ENCODE measurements around the gene UBAP2. TPM values are rescaled to one million over a fixed set of nuclear protein-coding genes. Genes with fewer than 3 reads are reported as not detected.

Gene UBAP2
- polyA plus RNA-seq, 1 experiment, result 17.5 TPM

DNA sequence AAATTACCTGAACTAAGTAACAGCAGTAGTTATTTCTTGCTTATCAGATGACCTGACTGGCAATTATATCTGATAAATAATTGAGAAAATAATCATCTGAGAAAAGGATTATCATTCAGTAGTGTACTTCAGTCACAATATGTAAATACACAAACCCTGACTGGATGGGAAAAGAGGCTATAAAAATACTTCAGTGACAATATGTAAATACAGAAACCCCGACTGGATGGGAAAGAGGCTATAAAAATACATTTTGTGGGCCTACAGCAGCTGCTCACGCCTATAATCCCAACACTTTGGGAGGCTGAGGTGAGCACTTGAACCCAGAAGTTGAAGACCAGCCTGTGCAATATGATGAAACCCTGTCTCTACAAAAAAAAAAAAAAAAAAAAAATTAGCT is 11.1 kb downstream of the UBAP2 start:
- ChIA-PET POLR2A (no interaction called here), CTCF (no interaction called here)
- TF ChIP-seq, protein P1, sequence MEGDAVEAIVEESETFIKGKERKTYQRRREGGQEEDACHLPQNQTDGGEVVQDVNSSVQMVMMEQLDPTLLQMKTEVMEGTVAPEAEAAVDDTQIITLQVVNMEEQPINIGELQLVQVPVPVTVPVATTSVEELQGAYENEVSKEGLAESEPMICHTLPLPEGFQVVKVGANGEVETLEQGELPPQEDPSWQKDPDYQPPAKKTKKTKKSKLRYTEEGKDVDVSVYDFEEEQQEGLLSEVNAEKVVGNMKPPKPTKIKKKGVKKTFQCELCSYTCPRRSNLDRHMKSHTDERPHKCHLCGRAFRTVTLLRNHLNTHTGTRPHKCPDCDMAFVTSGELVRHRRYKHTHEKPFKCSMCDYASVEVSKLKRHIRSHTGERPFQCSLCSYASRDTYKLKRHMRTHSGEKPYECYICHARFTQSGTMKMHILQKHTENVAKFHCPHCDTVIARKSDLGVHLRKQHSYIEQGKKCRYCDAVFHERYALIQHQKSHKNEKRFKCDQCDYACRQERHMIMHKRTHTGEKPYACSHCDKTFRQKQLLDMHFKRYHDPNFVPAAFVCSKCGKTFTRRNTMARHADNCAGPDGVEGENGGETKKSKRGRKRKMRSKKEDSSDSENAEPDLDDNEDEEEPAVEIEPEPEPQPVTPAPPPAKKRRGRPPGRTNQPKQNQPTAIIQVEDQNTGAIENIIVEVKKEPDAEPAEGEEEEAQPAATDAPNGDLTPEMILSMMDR (IDR thresholded peaks at IDR 0.05; ENCODE audit: low read depth, low read length), result no peak

GRCh38 chr9:34036625-34037024 is 12.1 kb downstream of the UBAP2 start:
- Histone ChIP-seq H3K4me3 (ENCODE audit: low read depth, low read length) (no peak overlapping the region), H3K27ac (ENCODE audit: low read depth, low read length) (no peak overlapping the region), H3K27me3 (ENCODE audit: control insufficient read depth, insufficient read depth, low read length) (no peaks in the 10 kb centered on the region), H3K9me3 (ENCODE audit: control insufficient read depth, insufficient read depth, low read length) (no peaks in the 10 kb centered on the region; the same call in 1 of the 2 replicates)
- POLR2A ChIA-PET, result no interaction called here
- TF ChIP-seq, protein P1 (IDR thresholded peaks at IDR 0.05; ENCODE audit: low read depth, low read length), result no peak
- CTCF ChIA-PET, result interaction anchor here (0.7 kb wide), 1 partner anchor 11 kb away, joined by 5 read pairs; no protein-coding TSS in a partner anchor
- no peak for DNase-seq (ENCODE audit: low read depth, low spot score)

More for the DNA sequence above, 11.1 kb downstream of the UBAP2 start:
- H3K9me3 ChIP-seq (ENCODE audit: control insufficient read depth, insufficient read depth, low read length), result no peaks in the 10 kb centered on the region; the same call in 1 of the 2 replicates
- no peak for DNase-seq (ENCODE audit: low read depth, low spot score)
- no peak overlapping the region for H3K4me3 ChIP-seq (ENCODE audit: low read depth, low read length)
- no peak overlapping the region for H3K27ac ChIP-seq (ENCODE audit: low read depth, low read length)
- H3K27me3 ChIP-seq (ENCODE audit: control insufficient read depth, insufficient read depth, low read length), result no peaks in the 10 kb centered on the region

GRCh38 chr9:34035656-34036055 is 13.0 kb downstream of the UBAP2 start:
- Histone ChIP-seq H3K27ac (ENCODE audit: low read depth, low read length) (no peak overlapping the region), H3K27me3 (ENCODE audit: control insufficient read depth, insufficient read depth, low read length) (no peaks in the 10 kb centered on the region), H3K9me3 (ENCODE audit: control insufficient read depth, insufficient read depth, low read length) (no peaks in the 10 kb centered on the region; the same call in 1 of the 2 replicates), H3K4me3 (ENCODE audit: low read depth, low read length) (no peak overlapping the region)
- ChIA-PET POLR2A (interaction anchor here (0.8 kb wide), 1 partner anchor 14 kb away, joined by 3 read pairs; no protein-coding TSS in a partner anchor), CTCF (interaction anchor here (0.8 kb wide), 1 partner anchor 39 kb away, joined by 3 read pairs; no protein-coding TSS in a partner anchor)
- DNase-seq (ENCODE audit: low read depth, low spot score), result no peak
- TF ChIP-seq, protein P1 (IDR thresholded peaks at IDR 0.05; ENCODE audit: low read depth, low read length), result no peak

DNA sequence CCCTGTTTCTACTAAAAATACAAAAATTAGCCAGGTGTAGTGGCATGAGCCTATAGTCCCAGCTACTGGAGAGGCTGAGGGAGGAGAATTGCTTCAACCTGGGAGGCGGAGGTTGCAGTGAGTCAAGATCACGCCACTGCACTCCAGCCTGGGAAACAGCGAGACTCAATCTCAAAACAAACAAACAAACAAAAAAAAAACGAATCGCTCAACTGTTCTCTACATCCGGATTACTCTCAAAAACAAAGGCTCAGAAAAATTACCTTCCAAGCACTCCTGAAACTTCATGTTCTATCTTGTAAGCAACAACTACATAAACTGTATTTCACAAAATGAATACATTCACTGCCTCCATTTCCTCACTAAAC is 14.0 kb downstream of the UBAP2 start:
- no peak overlapping the region for H3K4me3 ChIP-seq (ENCODE audit: low read depth, low read length)
- H3K27me3 ChIP-seq (ENCODE audit: control insufficient read depth, insufficient read depth, low read length), result no peaks in the 10 kb centered on the region
- CTCF ChIA-PET, result no interaction called here
- no peak for DNase-seq (ENCODE audit: low read depth, low spot score)
- no peak overlapping the region for H3K27ac ChIP-seq (ENCODE audit: low read depth, low read length)
- no peaks in the 10 kb centered on the region; the same call in 1 of the 2 replicates for H3K9me3 ChIP-seq (ENCODE audit: control insufficient read depth, insufficient read depth, low read length)
- POLR2A ChIA-PET, result no interaction called here
- TF ChIP-seq, protein P1 (IDR thresholded peaks at IDR 0.05; ENCODE audit: low read depth, low read length), result no peak

DNA sequence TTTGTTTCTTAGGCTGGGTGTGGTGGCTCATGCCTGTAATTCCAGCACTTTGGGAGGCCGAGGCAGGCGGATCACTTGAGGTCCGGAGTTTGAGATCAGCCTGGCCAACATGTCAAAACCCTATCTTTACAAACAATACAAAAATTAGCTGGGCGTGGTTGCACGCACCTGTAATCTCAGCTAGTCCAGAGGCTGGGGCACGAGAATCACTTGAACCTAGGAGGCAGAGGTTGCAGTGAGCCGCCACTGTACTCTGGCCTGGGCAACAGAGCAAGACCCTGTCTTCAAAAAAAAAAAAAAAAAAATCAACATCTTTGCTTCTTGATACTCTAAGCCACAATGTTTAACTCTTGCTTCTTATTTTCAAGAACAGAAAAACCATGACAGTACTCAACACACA is 16.1 kb downstream of the UBAP2 start:
- ChIA-PET CTCF (interaction anchor here (0.6 to 1.7 kb wide), 3 partner anchors 22 to 221 kb away, joined by 3 to 5 read pairs (median 5); no protein-coding TSS in a partner anchor), POLR2A (interaction anchor here (0.6 kb wide), 1 partner anchor 12 kb away, joined by 3 read pairs; no protein-coding TSS in a partner anchor)
- Histone ChIP-seq H3K9me3 (ENCODE audit: control insufficient read depth, insufficient read depth, low read length) (no peaks in the 10 kb centered on the region), H3K27ac (ENCODE audit: low read depth, low read length) (no peak overlapping the region), H3K4me3 (ENCODE audit: low read depth, low read length) (no peak overlapping the region), H3K27me3 (ENCODE audit: control insufficient read depth, insufficient read depth, low read length) (no peaks in the 10 kb centered on the region)
- TF ChIP-seq, protein P1 (IDR thresholded peaks at IDR 0.05; ENCODE audit: low read depth, low read length), result no peak
- no peak for DNase-seq (ENCODE audit: low read depth, low spot score)
